HL-60 (cell line): ENCODE measurements around the gene S100PBP.

Experiments used
- CTCF ChIP-seq: IDR thresholded peaks from one replicate; pipeline ENCODE4 v1.5.1; 2011; ENCODE audit warnings: low read length, control low read depth, inconsistent platforms; ENCODE audit not compliant: insufficient read depth
- SPI1 ChIP-seq: IDR thresholded peaks from 2 replicates; pipeline ENCODE4 v1.6.1; 2012; ENCODE audit warnings: low read depth, mild to moderate bottlenecking, borderline replicate concordance

- TF ChIP-seq CTCF (no peak), SPI1 (no peak)
These were observed 45.7 kb upstream of the S100PBP start for GRCh38 chr1:32771561-32772280.
